ENCODE data around the gene B3GNT3.
"Not testable (repeated sequence)": the region's sequence is repeated elsewhere in the genome, so short reads cannot be mapped to it uniquely, and the experiment has no call there.

B3GNT3 gene

GRCh38 chr19:17783721-17784120 lies 11.2 kb upstream of the B3GNT3 start:
- H2BK5ac ChIP-seq (ENCODE audit: low read depth, low read length, poor library complexity, severe bottlenecking); H2AK5ac ChIP-seq (ENCODE audit: low read length, severe bottlenecking); H2AFZ ChIP-seq (ENCODE audit: low read depth, low read length); H3K4me3 ChIP-seq (ENCODE audit: insufficient read depth in 1 of 2, low read depth in 1 of 2, low read length in 2 of 2); H3K4ac ChIP-seq (ENCODE audit: low read depth in 1 of 2, low read length in 2 of 2); H3K4me2 ChIP-seq (ENCODE audit: low read length, poor library complexity, severe bottlenecking); H3K79me1 ChIP-seq (replicated peaks; ENCODE audit: low read length, poor library complexity, severe bottlenecking); H2BK15ac ChIP-seq (ENCODE audit: low read depth, poor library complexity, severe bottlenecking); H3K18ac ChIP-seq (ENCODE audit: low read depth in 1 of 2, low read length in 2 of 2); H4K91ac ChIP-seq (ENCODE audit: low read length); H3K23ac ChIP-seq (ENCODE audit: low read length in 2 of 2); H3K14ac ChIP-seq (ENCODE audit: low read length in 2 of 2); H2BK120ac ChIP-seq (ENCODE audit: low read depth, low read length); H3K9me3 ChIP-seq (ENCODE audit: control insufficient read depth, low read length); H2BK12ac ChIP-seq (ENCODE audit: low read length in 2 of 2); H3K36me3 ChIP-seq (ENCODE audit: control insufficient read depth in 1 of 2, insufficient read depth in 2 of 2, low read depth in 1 of 2, low read length in 2 of 2); H3K4me1 ChIP-seq (ENCODE audit: control insufficient read depth, insufficient read depth, low read depth, low read length); DNase-seq; H3K27ac ChIP-seq (ENCODE audit: low read length, poor library complexity, severe bottlenecking): not testable (repeated sequence)
- Histone ChIP-seq H4K8ac (ENCODE audit: low read length) (peak overlapping the region; percentile 72), H3K27me3 (ENCODE audit: control insufficient read depth in 1 of 2, insufficient read depth in 1 of 2, low read length in 2 of 2) (peaks cover 1 to 15% of the 10 kb centered on the region in 2 experiments), H3K9ac (ENCODE audit: low read length) (peak overlapping the region; percentile 51)
- 61% methylated on average over 2 of the region's 5 CpGs for WGBS

GRCh38 chr19:17784201-17785008 lies 10.5 kb upstream of the B3GNT3 start:
- no peak overlapping the region for H3K4ac ChIP-seq (ENCODE audit: low read depth in 1 of 2, low read length in 2 of 2)

GRCh38 chr19:17787274-17787913 lies 7.5 kb upstream of the B3GNT3 start:
- Histone ChIP-seq H3K27me3 (ENCODE audit: control insufficient read depth in 1 of 2, insufficient read depth in 1 of 2, low read length in 2 of 2) (peaks cover 5 to 18% of the 10 kb centered on the region in 2 experiments), H2AFZ (ENCODE audit: low read depth, low read length) (no peak overlapping the region), H3K27ac (ENCODE audit: low read length, poor library complexity, severe bottlenecking) (no peak overlapping the region), H3K4me3 (ENCODE audit: insufficient read depth in 1 of 2, low read depth in 1 of 2, low read length in 2 of 2) (no peak overlapping the region), H3K23ac (ENCODE audit: low read length in 2 of 2) (no peak overlapping the region), H3K36me3 (ENCODE audit: control insufficient read depth in 1 of 2, insufficient read depth in 2 of 2, low read depth in 1 of 2, low read length in 2 of 2) (no peaks in the 10 kb centered on the region), H2BK5ac (ENCODE audit: low read depth, low read length, poor library complexity, severe bottlenecking) (no peak overlapping the region), H3K18ac (ENCODE audit: low read depth in 1 of 2, low read length in 2 of 2) (no peak overlapping the region), H3K4me1 (ENCODE audit: control insufficient read depth, insufficient read depth, low read depth, low read length) (no peaks in the 10 kb centered on the region), H3K9ac (ENCODE audit: low read length) (no peak overlapping the region), H2AK5ac (ENCODE audit: low read length, severe bottlenecking) (no peak overlapping the region), H4K8ac (ENCODE audit: low read length) (no peak overlapping the region), H3K9me3 (ENCODE audit: control insufficient read depth, low read length) (no peaks in the 10 kb centered on the region), H3K14ac (ENCODE audit: low read length in 2 of 2) (no peak overlapping the region), H3K79me1 (replicated peaks; ENCODE audit: low read length, poor library complexity, severe bottlenecking) (no peaks in the 10 kb centered on the region), H2BK120ac (ENCODE audit: low read depth, low read length) (no peak overlapping the region), H3K4ac (ENCODE audit: low read depth in 1 of 2, low read length in 2 of 2) (no peak overlapping the region), H4K91ac (ENCODE audit: low read length) (no peak overlapping the region), H2BK12ac (ENCODE audit: low read length in 2 of 2) (no peak overlapping the region), H3K4me2 (ENCODE audit: low read length, poor library complexity, severe bottlenecking) (no peak overlapping the region), H2BK15ac (ENCODE audit: low read depth, poor library complexity, severe bottlenecking) (no peak overlapping the region)
- 84% methylated on average over 13 of the region's 14 CpGs for WGBS
- no peak for DNase-seq

More at GRCh38 chr19:17784201-17785008, 10.5 kb upstream of the B3GNT3 start:
- Histone ChIP-seq H4K91ac (ENCODE audit: low read length) (peak overlapping the region; percentile 16), H3K79me1 (replicated peaks; ENCODE audit: low read length, poor library complexity, severe bottlenecking) (no peaks in the 10 kb centered on the region), H2BK5ac (ENCODE audit: low read depth, low read length, poor library complexity, severe bottlenecking) (no peak overlapping the region), H2BK120ac (ENCODE audit: low read depth, low read length) (no peak overlapping the region), H2BK15ac (ENCODE audit: low read depth, poor library complexity, severe bottlenecking) (no peak overlapping the region), H4K8ac (ENCODE audit: low read length) (peak overlapping the region; percentile 72), H3K27me3 (ENCODE audit: control insufficient read depth in 1 of 2, insufficient read depth in 1 of 2, low read length in 2 of 2) (peaks cover 8 to 13% of the 10 kb centered on the region in 2 experiments), H3K27ac (ENCODE audit: low read length, poor library complexity, severe bottlenecking) (no peak overlapping the region), H3K4me1 (ENCODE audit: control insufficient read depth, insufficient read depth, low read depth, low read length) (peaks cover under 1% of the 10 kb centered on the region), H3K36me3 (ENCODE audit: control insufficient read depth in 1 of 2, insufficient read depth in 2 of 2, low read depth in 1 of 2, low read length in 2 of 2) (no peaks in the 10 kb centered on the region), H3K9ac (ENCODE audit: low read length) (peak overlapping the region; percentile 51), H2BK12ac (ENCODE audit: low read length in 2 of 2) (no peak overlapping the region), H3K9me3 (ENCODE audit: control insufficient read depth, low read length) (no peaks in the 10 kb centered on the region), H3K14ac (ENCODE audit: low read length in 2 of 2) (no peak overlapping the region), H2AK5ac (ENCODE audit: low read length, severe bottlenecking) (no peak overlapping the region), H3K23ac (ENCODE audit: low read length in 2 of 2) (no peak overlapping the region), H2AFZ (ENCODE audit: low read depth, low read length) (no peak overlapping the region), H3K18ac (ENCODE audit: low read depth in 1 of 2, low read length in 2 of 2) (no peak overlapping the region), H3K4me2 (ENCODE audit: low read length, poor library complexity, severe bottlenecking) (no peak overlapping the region), H3K4me3 (ENCODE audit: insufficient read depth in 1 of 2, low read depth in 1 of 2, low read length in 2 of 2) (peak overlapping the region in 1 of 2 experiments; percentile 46)
- 65% methylated on average over 31 of the region's 32 CpGs for WGBS
- DNase-seq = peak; percentile 55

GRCh38 chr19:17788632-17789031 lies 6.3 kb upstream of the B3GNT3 start:
- Histone ChIP-seq H3K4ac (ENCODE audit: low read depth in 1 of 2, low read length in 2 of 2) (no peak overlapping the region), H2BK12ac (ENCODE audit: low read length in 2 of 2) (no peak overlapping the region), H2BK5ac (ENCODE audit: low read depth, low read length, poor library complexity, severe bottlenecking) (no peak overlapping the region), H3K9me3 (ENCODE audit: control insufficient read depth, low read length) (no peaks in the 10 kb centered on the region), H2BK120ac (ENCODE audit: low read depth, low read length) (no peak overlapping the region), H2AK5ac (ENCODE audit: low read length, severe bottlenecking) (no peak overlapping the region), H4K8ac (ENCODE audit: low read length) (no peak overlapping the region), H3K36me3 (ENCODE audit: control insufficient read depth in 1 of 2, insufficient read depth in 2 of 2, low read depth in 1 of 2, low read length in 2 of 2) (no peaks in the 10 kb centered on the region), H3K79me1 (replicated peaks; ENCODE audit: low read length, poor library complexity, severe bottlenecking) (no peaks in the 10 kb centered on the region), H3K27me3 (ENCODE audit: control insufficient read depth in 1 of 2, insufficient read depth in 1 of 2, low read length in 2 of 2) (peaks cover 9 to 26% of the 10 kb centered on the region in 2 experiments), H4K91ac (ENCODE audit: low read length) (no peak overlapping the region), H3K4me2 (ENCODE audit: low read length, poor library complexity, severe bottlenecking) (no peak overlapping the region), H3K9ac (ENCODE audit: low read length) (no peak overlapping the region), H3K4me1 (ENCODE audit: control insufficient read depth, insufficient read depth, low read depth, low read length) (no peaks in the 10 kb centered on the region), H3K23ac (ENCODE audit: low read length in 2 of 2) (no peak overlapping the region), H3K4me3 (ENCODE audit: insufficient read depth in 1 of 2, low read depth in 1 of 2, low read length in 2 of 2) (no peak overlapping the region), H3K27ac (ENCODE audit: low read length, poor library complexity, severe bottlenecking) (no peak overlapping the region), H3K18ac (ENCODE audit: low read depth in 1 of 2, low read length in 2 of 2) (no peak overlapping the region), H3K14ac (ENCODE audit: low read length in 2 of 2) (no peak overlapping the region), H2AFZ (ENCODE audit: low read depth, low read length) (no peak overlapping the region), H2BK15ac (ENCODE audit: low read depth, poor library complexity, severe bottlenecking) (no peak overlapping the region)
- WGBS = 100% methylated on average over 2 of the region's 2 CpGs
- no peak for DNase-seq
